C4-2B (cell line): ENCODE measurements around the gene TLDC2.

Experiments used
- ZFX ChIP-seq: fragments of 450-650 bp; IDR thresholded peaks from 2 replicates; pipeline ENCODE4 v1.6.1; 2017
- TF ChIP-seq, protein P1 (sequence below): fragments of 450-650 bp; conservative IDR thresholded peaks from 2 replicates; pipeline ENCODE4 v1.5.1; 2017; ENCODE audit warnings: mild to moderate bottlenecking

DNA sequence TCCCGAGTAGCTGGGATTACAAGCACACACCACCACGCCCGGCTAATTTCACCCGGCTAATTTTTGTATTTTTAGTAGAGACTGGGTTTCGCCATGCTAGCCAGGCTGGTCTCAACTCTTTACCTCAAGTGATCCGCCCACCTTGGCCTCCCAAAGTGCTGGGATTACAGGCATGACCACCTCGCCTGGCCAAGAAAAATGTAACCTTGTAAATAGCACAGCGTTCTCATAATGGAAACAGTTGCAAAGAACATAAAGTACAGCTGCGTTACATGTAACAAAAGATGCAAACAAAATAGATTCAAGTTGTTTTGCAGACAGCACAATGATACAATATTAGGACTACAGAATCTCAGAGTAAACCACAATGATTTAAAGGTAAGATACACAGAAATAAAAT, 14.6 kb downstream of the TLDC2 start:
- TF ChIP-seq, protein P1, sequence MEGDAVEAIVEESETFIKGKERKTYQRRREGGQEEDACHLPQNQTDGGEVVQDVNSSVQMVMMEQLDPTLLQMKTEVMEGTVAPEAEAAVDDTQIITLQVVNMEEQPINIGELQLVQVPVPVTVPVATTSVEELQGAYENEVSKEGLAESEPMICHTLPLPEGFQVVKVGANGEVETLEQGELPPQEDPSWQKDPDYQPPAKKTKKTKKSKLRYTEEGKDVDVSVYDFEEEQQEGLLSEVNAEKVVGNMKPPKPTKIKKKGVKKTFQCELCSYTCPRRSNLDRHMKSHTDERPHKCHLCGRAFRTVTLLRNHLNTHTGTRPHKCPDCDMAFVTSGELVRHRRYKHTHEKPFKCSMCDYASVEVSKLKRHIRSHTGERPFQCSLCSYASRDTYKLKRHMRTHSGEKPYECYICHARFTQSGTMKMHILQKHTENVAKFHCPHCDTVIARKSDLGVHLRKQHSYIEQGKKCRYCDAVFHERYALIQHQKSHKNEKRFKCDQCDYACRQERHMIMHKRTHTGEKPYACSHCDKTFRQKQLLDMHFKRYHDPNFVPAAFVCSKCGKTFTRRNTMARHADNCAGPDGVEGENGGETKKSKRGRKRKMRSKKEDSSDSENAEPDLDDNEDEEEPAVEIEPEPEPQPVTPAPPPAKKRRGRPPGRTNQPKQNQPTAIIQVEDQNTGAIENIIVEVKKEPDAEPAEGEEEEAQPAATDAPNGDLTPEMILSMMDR, result no peak
- TF ChIP-seq ZFX, result no peak
